GM23338 (cell line): ENCODE data around the gene MEGF8.

Experiments
- CREB1 ChIP-seq: fragments of 250-450 bp; sonication (Bioruptor Pico); IDR thresholded peaks from 2 replicates; pipeline ENCODE4 v1.5.0; 2020; ENCODE audit warnings: low read depth, mild to moderate bottlenecking, moderate library complexity
- CTCF ChIP-seq, 2 experiments: fragments of 200-600 bp in 1 of 2; sonication (generic) in 1 of 2; conservative IDR thresholded peaks; 2 replicates each; pipeline versions ENCODE4 v1.5.1 to v1.6.1; 2016 to 2017; ENCODE audit warnings: antibody characterized with exemption in 2 of 2, low read depth in 2 of 2, mild to moderate bottlenecking in 2 of 2, moderate library complexity in 1 of 2
- ETS1 ChIP-seq: IDR thresholded peaks from 2 replicates; pipeline ENCODE4 v1.6.1; 2016; ENCODE audit warnings: antibody characterized with exemption
- EZH2 ChIP-seq: fragments of 200-600 bp; sonication (generic); IDR thresholded peaks from one replicate; pipeline ENCODE4 v1.8.0; 2017; ENCODE audit warnings: antibody characterized with exemption, mild to moderate bottlenecking, low read depth; ENCODE audit not compliant: unreplicated experiment
- EZH2phosphoT487 ChIP-seq: fragments of 200-600 bp; sonication (generic); IDR thresholded peaks from one replicate; pipeline ENCODE4 v1.8.1; 2018; ENCODE audit warnings: antibody characterized with exemption; ENCODE audit not compliant: unreplicated experiment
- JUNB ChIP-seq: IDR thresholded peaks from one replicate; pipeline ENCODE4 v1.6.1; 2016; ENCODE audit warnings: antibody characterized with exemption; ENCODE audit not compliant: unreplicated experiment
- NANOG ChIP-seq: IDR thresholded peaks from 2 replicates; pipeline ENCODE4 v1.6.1; 2016; ENCODE audit warnings: antibody characterized with exemption, borderline replicate concordance
- POLR2AphosphoS5 ChIP-seq: IDR thresholded peaks from 2 replicates; pipeline ENCODE4 v1.6.1; 2016; ENCODE audit warnings: antibody characterized with exemption, low read depth
- REST ChIP-seq: IDR thresholded peaks from one replicate; pipeline ENCODE4 v1.6.1; 2018; ENCODE audit warnings: antibody characterized with exemption; ENCODE audit not compliant: unreplicated experiment
- ZNF331 ChIP-seq: fragments of 250-450 bp; sonication (Bioruptor Pico); IDR thresholded peaks from 2 replicates; pipeline ENCODE4 v1.5.0; 2020; ENCODE audit warnings: low read depth, mild to moderate bottlenecking, moderate library complexity
- ZNF462 ChIP-seq: fragments of 250-450 bp; sonication (Bioruptor Pico); IDR thresholded peaks from 2 replicates; pipeline ENCODE4 v1.5.0; 2020; ENCODE audit warnings: mild to moderate bottlenecking, moderate library complexity

GRCh38 chr19:42280815-42281145 lies 44.7 kb upstream of the MEGF8 start:
- TF ChIP-seq CTCF (conservative IDR thresholded peaks at IDR 0.05; ENCODE audit: low read depth in 2 of 2): no peak
- TF ChIP-seq JUNB: no peak
- TF ChIP-seq NANOG: no peak
- no peak for TF ChIP-seq POLR2AphosphoS5
- no peak for TF ChIP-seq EZH2
- no peak for TF ChIP-seq ZNF331 (CRISPR knock-in tag)
- TF ChIP-seq CREB1 (CRISPR knock-in tag): no peak
- no peak for TF ChIP-seq EZH2phosphoT487
- TF ChIP-seq REST: no peak
- no peak for TF ChIP-seq ETS1
- TF ChIP-seq ZNF462: no peak
